Activated T-cell treated with anti-CD3 and anti-CD28 coated beads, Interleukin-2, amount 50 U/mL, for 48 hours (primary cell): ENCODE data around the gene AADACL4.

Experiments used
- DNase-seq, 2 experiments: peaks; one replicate each; pipeline ENCODE4 v3.0.0-alpha.2; 2020

The AADACL4 gene

DNA sequence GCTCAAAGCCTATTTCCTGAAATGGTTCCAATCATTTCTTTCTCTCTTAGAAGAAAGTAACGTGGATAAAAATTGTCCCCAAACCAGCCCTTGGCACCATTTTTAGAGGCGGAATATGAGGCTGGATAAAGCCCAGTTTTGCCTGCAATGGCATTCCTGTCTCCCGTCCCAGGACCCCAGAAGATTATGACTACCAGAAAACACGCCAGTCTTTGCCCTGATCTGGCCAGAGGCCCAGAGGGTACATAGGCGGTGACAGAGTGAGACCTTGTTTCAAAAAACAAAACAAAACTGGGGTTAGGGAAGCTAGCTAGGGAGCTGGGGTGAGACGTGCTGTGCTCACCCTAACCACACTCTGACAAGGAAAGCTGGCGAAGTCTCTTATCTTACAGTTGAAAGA is at the start of gene AADACL4:
Gene AADACL4 (plus strand): TSS at position 301 of the 400 bp plus-strand sequence. CDS start 462 bp downstream, outside the sequence.
- no peak for DNase-seq

- no peak for DNase-seq
Observed at GRCh38 chr1:12594490-12594889, 49.4 kb upstream of the AADACL4 start.

DNA sequence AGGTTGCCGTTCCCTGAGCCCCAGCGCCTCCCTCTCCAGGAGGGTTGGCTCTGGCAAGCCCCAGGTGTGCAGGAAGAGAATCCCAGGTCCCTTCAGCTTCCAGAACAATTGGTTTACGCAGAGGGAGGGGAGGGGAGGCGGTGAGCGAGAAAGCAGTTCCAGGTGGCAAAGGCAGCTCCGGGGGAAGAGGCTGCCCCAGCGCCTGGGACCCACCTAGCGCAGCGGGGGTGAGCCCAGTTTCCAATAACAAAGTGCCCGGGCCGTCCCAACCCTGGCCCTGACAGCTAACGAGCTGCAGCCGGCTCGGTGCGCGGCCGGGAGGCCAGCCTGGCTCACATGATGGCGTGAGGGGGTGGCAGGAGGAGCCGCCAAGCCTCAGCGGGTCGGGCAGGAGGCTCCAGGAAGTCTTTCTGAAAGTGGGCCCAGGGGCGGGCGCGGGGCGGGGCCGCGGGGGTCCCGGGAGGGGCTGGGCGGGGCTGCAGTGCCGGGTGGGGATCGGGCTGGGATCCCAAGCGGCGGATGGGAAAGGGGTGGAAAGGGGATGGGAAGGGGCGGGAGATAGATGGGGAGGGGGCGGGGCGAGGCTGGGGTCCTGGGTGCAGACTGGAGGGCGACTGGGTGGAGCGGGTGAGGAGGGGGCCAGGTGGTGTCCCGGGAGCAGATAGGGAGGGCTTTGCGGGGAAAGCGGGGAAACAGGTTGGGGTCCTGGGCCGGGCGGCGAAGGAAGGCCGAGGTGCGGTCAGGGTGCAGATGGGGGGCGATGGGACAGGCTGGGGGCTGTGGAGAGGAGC is 48.7 kb upstream of the AADACL4 start:
- DNase-seq = peak; percentile 50 to 56

GRCh38 chr1:12595757-12596006 is 48.2 kb upstream of the AADACL4 start:
- DNase-seq = no peak

DNA sequence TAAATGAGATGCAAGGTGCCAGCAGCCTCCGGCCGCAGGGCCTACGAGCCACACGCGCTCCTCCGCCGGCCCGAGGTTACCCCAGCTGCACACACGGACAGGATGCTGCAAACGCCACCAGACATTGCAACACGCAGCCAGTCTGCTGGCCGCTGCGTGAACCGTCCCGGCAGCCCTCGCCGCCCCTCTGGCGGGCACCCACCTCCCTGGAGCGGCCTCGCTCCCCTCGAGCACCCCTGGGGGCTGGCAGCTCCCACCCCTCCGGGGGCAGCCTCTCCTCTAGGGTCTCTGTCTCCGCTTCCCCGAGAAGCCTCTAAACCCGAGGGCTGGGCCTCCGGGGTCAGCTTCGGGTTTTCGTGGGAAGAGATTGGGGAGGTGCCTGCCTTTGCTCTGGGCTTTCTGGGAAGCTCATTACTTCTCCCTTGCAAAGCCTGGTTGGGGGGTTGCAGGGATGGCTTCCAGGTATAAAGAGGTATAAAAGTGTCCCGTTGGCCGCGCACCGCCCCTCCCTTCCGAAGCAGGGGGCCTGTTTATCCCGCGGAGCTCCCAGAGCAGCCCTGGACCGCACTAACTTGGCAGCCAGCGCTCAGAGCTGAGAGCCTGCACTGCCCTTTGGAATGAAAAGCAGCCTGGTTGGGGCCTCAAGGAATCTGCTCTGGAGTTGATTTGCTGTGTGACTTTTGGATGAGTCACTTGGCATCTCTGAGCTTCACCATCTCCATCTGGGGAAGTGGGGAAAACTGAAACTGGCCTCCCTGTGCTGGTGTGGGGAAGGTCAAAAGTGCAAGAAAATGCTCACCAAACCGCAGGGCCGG is 47.7 kb upstream of the AADACL4 start:
- DNase-seq = peak in 1 of 2 experiments; percentile 37

GRCh38 chr1:12597792-12598191 is 46.1 kb upstream of the AADACL4 start:
- DNase-seq = no peak

GRCh38 chr1:12598974-12599373 is 44.9 kb upstream of the AADACL4 start:
- no peak for DNase-seq

DNA sequence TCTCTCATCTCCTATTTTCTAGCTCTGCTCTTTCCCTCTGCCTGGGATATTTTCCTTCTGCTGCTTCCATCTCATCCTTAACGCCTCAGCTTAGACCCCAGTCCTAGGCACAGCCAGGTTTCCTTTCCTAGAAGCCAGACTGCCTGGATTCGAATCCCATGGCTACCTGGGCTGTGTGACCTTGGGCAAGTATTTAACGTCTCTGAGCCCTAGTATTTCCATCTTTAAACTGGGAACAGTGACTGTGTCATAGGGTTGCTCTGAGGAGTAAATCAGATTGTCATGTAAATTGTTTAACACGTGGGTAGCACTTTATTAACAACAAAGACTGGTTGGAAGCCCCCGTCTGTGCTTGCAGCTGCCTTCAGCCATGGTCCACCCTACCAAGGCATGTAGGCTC is 44.2 kb upstream of the AADACL4 start:
- no peak for DNase-seq

DNA sequence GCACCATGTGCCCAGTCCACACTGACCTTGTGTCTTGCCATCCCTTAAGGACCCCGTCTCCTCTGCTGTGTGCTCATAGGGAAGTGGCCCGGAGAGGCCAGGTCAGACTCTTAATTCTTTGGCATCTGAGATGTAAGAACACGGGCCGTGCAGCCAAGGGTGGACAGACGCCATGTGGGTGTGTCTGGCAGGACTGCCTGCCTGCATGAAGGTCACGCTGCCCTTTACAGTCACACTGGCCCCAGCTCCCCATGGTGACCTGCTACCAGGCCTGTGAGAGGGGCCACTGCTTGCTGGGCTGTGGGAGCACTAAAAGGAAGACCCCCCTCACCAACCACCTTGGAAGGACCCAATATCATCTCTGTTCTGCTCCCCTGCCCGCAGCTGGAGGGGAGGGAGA is 43.5 kb upstream of the AADACL4 start:
- DNase-seq = no peak

- peak; percentile 60 to 70 for DNase-seq
Observed at GRCh38 chr1:12600880-12601633, 42.8 kb upstream of the AADACL4 start.

- DNase-seq = peak in 1 of 2 experiments; percentile 36
Observed at GRCh38 chr1:12601700-12602658, 41.9 kb upstream of the AADACL4 start.

- DNase-seq = no peak
Observed at GRCh38 chr1:12602659-12603024, 41.2 kb upstream of the AADACL4 start.

- DNase-seq = no peak
Observed at GRCh38 chr1:12603224-12603623, 40.7 kb upstream of the AADACL4 start.

DNA sequence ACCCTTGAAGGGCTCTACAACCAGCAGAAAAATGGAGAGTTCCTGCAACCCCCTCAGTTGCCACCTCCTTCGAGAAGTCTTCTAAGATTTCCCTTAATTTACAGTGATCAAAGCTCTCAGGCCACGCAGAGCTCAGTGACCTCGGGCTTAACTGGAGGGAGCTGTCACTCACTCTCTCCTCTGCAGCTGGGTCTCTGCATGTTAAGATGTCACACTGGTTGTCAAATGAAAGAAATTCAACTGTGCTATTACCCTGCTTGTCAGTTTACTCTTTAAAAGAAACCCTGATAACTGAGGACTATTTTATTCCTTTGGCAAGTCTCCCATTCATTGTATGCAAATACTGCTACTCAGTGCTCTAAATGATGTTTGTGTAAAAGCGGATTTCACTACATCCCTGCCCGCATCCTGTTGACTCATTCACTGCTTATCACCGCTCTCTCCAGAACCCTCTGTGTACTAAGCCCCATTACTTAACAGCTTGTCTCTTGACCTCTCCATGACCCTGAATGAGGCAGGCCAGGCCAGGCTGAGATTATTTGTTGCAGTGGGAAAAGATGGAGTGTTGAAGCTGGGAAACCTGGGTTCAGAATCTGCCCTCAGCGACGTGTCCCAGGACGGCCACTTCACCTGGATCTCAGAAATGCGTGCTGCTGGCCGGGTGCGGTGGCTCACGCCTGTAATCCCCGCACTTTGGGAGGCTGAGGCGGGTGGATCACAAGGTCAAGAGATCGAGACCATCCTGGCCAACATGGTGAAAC is 39.6 kb upstream of the AADACL4 start:
- peak; percentile 59 to 71 for DNase-seq

DNA sequence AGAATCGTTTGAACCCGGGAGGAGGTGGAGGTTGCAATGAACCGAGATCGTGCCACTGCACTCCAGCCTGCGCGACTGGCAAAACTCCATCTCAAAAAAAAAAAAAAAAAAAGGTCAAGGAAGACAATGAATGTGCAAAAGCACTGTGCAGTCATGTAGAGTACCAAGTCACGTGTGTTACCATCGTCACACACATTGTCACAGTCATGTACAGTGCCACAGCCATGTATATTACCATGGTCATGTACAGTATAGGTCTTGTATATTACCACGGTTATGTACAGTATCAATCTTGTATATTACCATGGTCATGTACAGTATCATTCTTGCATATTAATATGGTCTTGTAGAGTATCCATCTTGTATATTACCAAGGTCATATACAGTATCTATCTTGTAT is 38.9 kb upstream of the AADACL4 start:
- no peak for DNase-seq

DNA sequence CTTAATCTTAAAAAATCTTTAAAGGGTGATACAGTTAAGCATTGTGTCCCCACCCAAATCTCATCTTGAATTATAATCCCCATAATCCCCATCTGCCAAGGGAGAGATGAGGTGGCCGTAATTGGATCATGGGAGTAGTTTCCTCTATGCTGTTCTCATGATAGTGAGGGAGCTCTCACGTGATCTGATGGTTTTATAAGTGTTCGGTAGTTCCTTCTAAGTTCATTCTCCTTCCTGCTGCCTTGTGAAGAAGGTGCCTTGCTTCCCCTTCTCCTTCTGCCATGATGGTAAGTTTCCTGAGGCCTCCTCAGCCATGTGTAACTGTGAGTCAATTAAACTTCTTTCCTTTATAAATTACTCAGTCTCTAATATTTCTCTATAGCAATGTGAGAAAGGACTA is 36.6 kb upstream of the AADACL4 start:
- no peak for DNase-seq

- no peak for DNase-seq
Observed at GRCh38 chr1:12608311-12608957, 35.5 kb upstream of the AADACL4 start.

GRCh38 chr1:12609469-12610003 is 34.3 kb upstream of the AADACL4 start:
- DNase-seq = no peak

DNA sequence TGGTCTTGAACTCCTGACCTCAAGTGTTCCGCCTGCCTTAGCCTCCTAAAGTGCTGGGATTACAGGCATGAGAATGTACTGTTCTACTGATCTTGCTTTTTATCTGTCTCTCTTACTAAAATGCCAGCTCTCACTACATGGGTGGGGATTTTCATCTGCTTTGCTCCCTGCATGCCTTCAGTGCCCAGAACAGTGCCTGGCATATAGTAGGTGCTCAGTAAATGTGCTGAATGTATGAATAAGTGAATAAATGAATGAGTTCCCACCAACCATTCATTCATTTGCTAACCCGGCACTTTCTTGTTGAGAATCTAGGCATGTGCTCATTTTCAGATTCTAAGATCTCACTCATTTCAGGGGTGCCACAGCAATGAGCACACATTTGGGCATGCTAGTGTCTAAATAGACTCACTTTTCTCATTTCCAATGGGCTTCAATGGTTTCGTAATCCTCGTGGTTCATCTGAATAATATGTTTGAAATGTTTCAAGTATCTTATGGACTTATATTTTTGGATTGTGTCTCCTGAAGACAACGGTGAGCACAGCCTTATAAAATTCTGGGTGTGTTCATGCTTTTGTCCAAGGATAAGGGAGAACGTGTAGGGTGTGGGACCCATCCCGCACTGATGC is 33.5 kb upstream of the AADACL4 start:
- DNase-seq = no peak

DNA sequence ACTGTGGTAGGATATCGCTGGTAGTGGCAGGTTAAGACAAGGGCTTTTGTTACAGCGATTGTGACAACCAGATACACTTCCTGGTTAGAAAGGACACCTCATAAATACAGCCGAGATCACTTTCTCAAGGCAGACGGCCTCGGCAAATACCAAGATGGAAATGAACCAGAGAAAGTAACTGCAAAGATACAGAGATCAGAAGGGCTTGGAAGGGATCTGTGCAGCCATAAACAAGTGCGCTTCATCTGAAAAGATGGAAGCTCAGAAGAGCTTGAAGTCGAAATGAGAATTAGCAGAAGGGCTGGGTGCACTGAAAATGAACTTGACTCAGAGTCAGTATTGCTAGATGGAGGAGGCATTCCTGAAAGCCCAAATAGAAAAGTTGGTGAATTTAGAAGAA is 32.9 kb upstream of the AADACL4 start:
- no peak for DNase-seq
